GM12891 (cell line): Measurements from ENCODE around the gene PRKAG1.

Experiments
- PAX5 ChIP-seq: IDR thresholded peaks from 2 replicates; pipeline ENCODE4 v1.6.1; 2011; ENCODE audit warnings: low read length, moderate library complexity, mild to moderate bottlenecking; ENCODE audit not compliant: insufficient read depth, severe bottlenecking
- POLR2A ChIP-seq: IDR thresholded peaks from 2 replicates; pipeline ENCODE4 v1.6.1; 2011; ENCODE audit warnings: low read depth, low read length, control low read depth
- POLR2AphosphoS5 ChIP-seq: IDR thresholded peaks from 2 replicates; pipeline ENCODE4 v1.6.1; 2011; ENCODE audit warnings: low read depth, low read length, control low read depth
- TAF1 ChIP-seq: IDR thresholded peaks from 2 replicates; pipeline ENCODE4 v1.6.1; 2011; ENCODE audit warnings: low read depth, low read length, control low read depth

DNA sequence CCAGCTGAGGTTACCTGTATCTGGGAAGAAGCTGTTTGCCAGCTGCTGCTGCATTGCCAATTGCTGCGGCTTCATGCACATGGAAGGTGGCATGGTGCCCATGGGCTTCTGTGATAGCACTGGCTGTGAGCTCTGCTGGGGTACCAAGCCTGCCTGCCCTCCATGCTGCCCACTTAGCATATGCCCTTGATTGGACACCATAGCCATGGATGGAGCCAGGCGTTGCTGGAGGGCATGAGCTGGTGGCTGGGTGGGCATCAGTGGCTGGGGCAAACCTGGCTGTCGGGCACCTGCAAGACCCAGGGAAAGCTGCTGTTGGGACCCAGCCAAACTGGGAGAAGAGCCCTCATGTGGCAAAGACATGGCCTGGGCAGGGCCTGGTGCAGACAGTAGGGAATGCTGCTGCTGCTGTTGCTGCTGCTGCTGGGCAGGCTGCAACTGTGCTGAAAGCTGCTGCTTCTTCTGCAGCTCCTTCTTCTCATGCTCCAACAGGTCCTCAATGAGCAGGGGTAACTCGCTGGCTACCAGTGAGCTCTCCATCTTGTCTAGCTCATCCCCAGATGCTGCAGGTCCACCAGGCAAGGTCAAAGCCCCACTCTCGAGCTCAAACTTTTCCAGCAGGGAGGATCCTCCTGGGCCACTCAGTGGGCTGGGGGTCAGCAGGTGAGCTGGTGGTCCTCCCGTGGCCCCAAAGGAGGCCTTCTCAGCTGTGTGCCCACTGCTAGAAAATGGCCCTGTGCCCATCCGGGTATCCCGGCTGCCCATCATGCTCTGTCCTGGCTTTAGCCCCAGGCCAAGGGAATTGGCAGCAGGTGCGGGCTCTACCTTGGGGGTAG lies 18.8 kb upstream of the PRKAG1 start:
- TF ChIP-seq POLR2A (no peak; the same call in 1 of the 2 replicates), POLR2AphosphoS5 (no peak), TAF1 (no peak), PAX5 (no peak)
